PC-3 (cell line): ENCODE data around the gene CSHL1. TPM values are rescaled to one million over a fixed set of nuclear protein-coding genes. Genes with fewer than 3 reads are reported as not detected.
"Not testable (repeated sequence)": the region's sequence is repeated elsewhere in the genome, so short reads cannot be mapped to it uniquely, and the experiment has no call there.

Source experiments
- ATAC-seq: fragments of 200-7000 bp; cut with Tn5 transposase; 2 replicates; pipeline ENCODE4 v1.9.1; 2020; ENCODE audit warnings: mild to moderate bottlenecking, moderate library complexity
- BruUV-seq: library from RNA; stranded (reverse); fragments of 400-500 nt; replicated peaks from 2 replicates; lab custom pipeline; 2021; lab: Mats Ljungman, UMichigan
- CTCF ChIA-PET: fragments of 300-600 bp; sonication (Branson Sonifier 250); formaldehyde crosslinking; loops from one replicate; lab custom pipeline; 2022; ENCODE audit warnings: antibody characterized with exemption; lab: Charles Lee
- POLR2A ChIA-PET: fragments of 300-600 bp; sonication (Branson Sonifier 250); formaldehyde crosslinking; loops from one replicate; lab custom pipeline; 2022; ENCODE audit warnings: antibody characterized with exemption; ENCODE audit not compliant: unreplicated experiment; lab: Charles Lee
- DNase-seq: peaks from one replicate; pipeline ENCODE4 v3.0.0-alpha.2; 2015
- H2AFZ ChIP-seq: fragments of 300-600 bp; sonication (generic); 2 replicates; pipeline ENCODE4 v1.6.0; 2016; ENCODE audit warnings: antibody characterized with exemption, low read length
- H3F3A ChIP-seq: fragments of 300-600 bp; sonication (generic); one replicate; pipeline ENCODE4 v1.6.0; 2017; ENCODE audit warnings: antibody characterized with exemption, low read length, control low read depth, mild to moderate bottlenecking; ENCODE audit not compliant: unreplicated experiment
- H3K27ac ChIP-seq: fragments of 300-600 bp; sonication (generic); 2 replicates; pipeline ENCODE4 v1.5.1; 2016; ENCODE audit warnings: mild to moderate bottlenecking, low read length
- H3K27me3 ChIP-seq: fragments of 300-600 bp; sonication (generic); 2 replicates; pipeline ENCODE4 v1.6.1; 2016; ENCODE audit warnings: low read length, mixed read lengths
- H3K36me3 ChIP-seq: fragments of 300-600 bp; sonication (generic); 2 replicates; pipeline ENCODE4 v1.6.1; 2016; ENCODE audit warnings: low read depth, mixed run types, low read length, mixed read lengths
- H3K4me1 ChIP-seq: fragments of 300-600 bp; sonication (generic); 2 replicates; pipeline ENCODE4 v1.5.1; 2016; ENCODE audit warnings: low read length; ENCODE audit not compliant: insufficient read depth
- H3K4me2 ChIP-seq: fragments of 300-600 bp; sonication (generic); 2 replicates; pipeline ENCODE4 v1.6.0; 2016; ENCODE audit warnings: low read length
- H3K4me3 ChIP-seq: fragments of 300-600 bp; sonication (generic); 2 replicates; pipeline ENCODE4 v1.5.1; 2016; ENCODE audit warnings: mild to moderate bottlenecking, low read length, mixed read lengths
- H3K79me2 ChIP-seq: fragments of 300-600 bp; sonication (generic); 2 replicates; pipeline ENCODE4 v1.6.1; 2017; ENCODE audit warnings: low read length, mixed read lengths
- H3K9ac ChIP-seq: fragments of 300-600 bp; sonication (generic); 2 replicates; pipeline ENCODE4 v1.6.0; 2016; ENCODE audit warnings: mild to moderate bottlenecking, low read length
- H3K9me2 ChIP-seq: fragments of 300-600 bp; sonication (generic); replicated peaks from 2 replicates; pipeline ENCODE4 v1.6.1; 2016; ENCODE audit warnings: mixed run types, low read length, mixed read lengths
- H3K9me3 ChIP-seq: fragments of 300-600 bp; sonication (generic); 2 replicates; pipeline ENCODE4 v1.6.1; 2016; ENCODE audit warnings: low read length, mixed read lengths
- H4K20me1 ChIP-seq: fragments of 300-600 bp; sonication (generic); 2 replicates; pipeline ENCODE4 v1.6.1; 2016; ENCODE audit warnings: low read length, mixed read lengths
- intact Hi-C: fragments of 100-400 bp; cut with micrococcal nuclease; formaldehyde crosslinking; loops from 2 replicates; pipeline ENCODE4 v1.9.0; 2023
- total RNA-seq: library from RNA; depleted of rRNA; stranded (reverse); fragments of >200 nt; gene quantifications from 2 replicates; pipeline ENCODE4 v1.2.3, GENCODE V29; 2014; rRNA removed

The CSHL1 gene
- total RNA-seq, 1 experiment from 2014 or later: not detected

DNA sequence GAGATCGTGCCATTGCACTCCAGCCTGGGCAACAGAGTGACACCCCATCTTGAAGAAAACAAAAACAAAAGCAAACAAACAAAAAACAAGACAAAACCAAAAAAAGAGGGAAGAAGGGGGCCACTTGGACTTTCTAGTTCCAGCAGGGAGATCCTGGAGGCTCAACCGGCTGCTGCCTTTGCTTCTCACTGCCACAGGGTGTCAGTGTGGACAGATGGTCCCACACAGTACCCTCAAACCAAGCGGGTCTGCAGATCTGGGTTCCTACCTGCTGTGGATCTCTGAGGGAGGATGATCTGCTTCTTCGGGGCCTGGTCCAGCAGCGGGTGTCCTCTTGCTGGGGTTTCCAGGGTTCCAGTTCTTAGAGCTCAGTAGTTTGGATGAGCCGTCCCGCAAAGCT is 44.4 kb downstream of the CSHL1 start:
- H3K4me1 ChIP-seq, H3F3A ChIP-seq, H4K20me1 ChIP-seq, POLR2A ChIA-PET, H3K27me3 ChIP-seq, H3K79me2 ChIP-seq, H2AFZ ChIP-seq, H3K36me3 ChIP-seq, H3K4me3 ChIP-seq, H3K4me2 ChIP-seq, H3K9me3 ChIP-seq, intact Hi-C loops, DNase-seq, BruUV-seq, H3K27ac ChIP-seq, H3K9me2 ChIP-seq, H3K9ac ChIP-seq: not testable (repeated sequence)
- CTCF ChIA-PET: interaction anchor here (0.6 to 1.3 kb wide), 6 partner anchors 14 to 811 kb away, joined by 3 to 9 read pairs (median 4); no protein-coding TSS in a partner anchor
- peak; percentile 73 for ATAC-seq

Other genes with a start within 250 kb of the CSHL1 start
- 19.4 and 43.0 TPM in 2 replicates for gene LIMD2, start 211.1 kb downstream of the CSHL1 start, total RNA-seq
- gene STRADA, start 169.5 kb downstream of the CSHL1 start, total RNA-seq: 17.9 and 26.3 TPM in 2 replicates
- 147 and 163 TPM in 2 replicates for gene CCDC47, start 137.7 kb downstream of the CSHL1 start, total RNA-seq
- 72.4 and 89.0 TPM in 2 replicates for gene DDX42, start 137.1 kb downstream of the CSHL1 start, total RNA-seq
- gene PSMC5, start 83.8 kb downstream of the CSHL1 start, total RNA-seq: 163 and 205 TPM in 2 replicates
- gene FTSJ3, start 83.6 kb downstream of the CSHL1 start, total RNA-seq: 82.4 and 112 TPM in 2 replicates
- 152 and 156 TPM in 2 replicates for gene SMARCD2, start 68.6 kb downstream of the CSHL1 start, total RNA-seq
- gene CSH2, start 37.6 kb downstream of the CSHL1 start, total RNA-seq: not detected in 2 replicates
- gene GH2, start 29.3 kb downstream of the CSHL1 start, total RNA-seq: not detected in 2 replicates
- gene CSH1, start 14.7 kb downstream of the CSHL1 start, total RNA-seq: not detected in 2 replicates
- gene GH1, start 7.6 kb upstream of the CSHL1 start, total RNA-seq: not detected in 2 replicates
- gene CD79B, start 21.1 kb upstream of the CSHL1 start, total RNA-seq: not detected in 2 replicates
- gene SCN4A, start 61.7 kb upstream of the CSHL1 start, total RNA-seq: 0.06 TPM in 1 of 2 replicates, not detected in the other
- 0.77 and 1.2 TPM in 2 replicates for gene PRR29, start 87.1 kb upstream of the CSHL1 start, total RNA-seq
- gene ICAM2, start 109.4 kb upstream of the CSHL1 start, total RNA-seq: not detected in 2 replicates
- 13.5 and 17.9 TPM in 2 replicates for gene ERN1, start 218.9 kb upstream of the CSHL1 start, total RNA-seq